ENCODE data around the gene SLC25A45. TPM values are rescaled to one million over a fixed set of nuclear protein-coding genes. Genes with fewer than 3 reads are reported as not detected.
A peak's percentile ranks its signal among the peaks of the same experiment; 100 is the strongest.

SLC25A45 gene
- polyA plus RNA-seq, 2 donors: 2.4 to 6.0 TPM

DNA sequence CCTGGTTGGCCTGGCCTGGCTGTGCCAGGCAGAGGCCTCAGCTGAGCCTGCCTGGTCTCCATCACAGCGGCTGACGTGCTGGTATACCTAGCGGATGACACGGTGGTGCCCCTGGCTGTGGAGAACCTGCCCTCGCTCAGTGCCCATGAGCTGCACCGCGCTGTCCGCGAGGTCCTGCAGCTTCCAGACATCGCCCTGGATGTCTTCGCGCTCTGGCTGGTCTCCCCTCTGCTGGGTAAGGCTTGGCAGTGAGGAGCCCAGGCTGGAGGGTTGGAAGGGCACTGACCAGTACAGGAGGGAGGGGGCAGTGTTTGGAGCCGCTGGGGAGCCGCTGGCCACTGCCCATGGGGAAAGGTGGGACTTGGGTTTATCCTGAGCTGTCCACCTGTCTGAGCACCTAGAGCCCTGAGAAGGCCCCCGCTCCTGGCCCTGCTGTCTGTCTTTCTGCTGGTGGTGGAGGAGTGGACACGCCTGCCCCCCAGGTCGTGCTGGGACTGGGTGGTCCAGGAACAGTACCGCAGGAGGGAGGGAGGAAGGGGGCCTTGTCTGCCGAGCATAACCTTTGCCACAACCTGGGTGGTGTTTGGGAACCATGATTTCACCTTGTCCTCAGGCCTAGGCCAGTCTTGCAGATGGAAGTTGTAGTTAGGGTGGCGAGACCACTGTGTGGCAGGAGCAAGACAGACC lies 7.0 kb upstream of the SLC25A45 start:
- Histone ChIP-seq H3K9me3 (ENCODE audit: control insufficient read depth in 2 of 2, insufficient read depth in 1 of 2, low read depth in 1 of 2, low read length in 1 of 2) (no peaks in the 10 kb centered on the region), H3K27me3 (ENCODE audit: control insufficient read depth in 1 of 2, insufficient read depth in 2 of 2, low read length in 2 of 2) (no peaks in the 10 kb centered on the region), H3K4me3 (ENCODE audit: low read depth in 1 of 2, low read length in 2 of 2) (peak overlapping the region; percentile 32 to 84), H3K27ac (ENCODE audit: low read depth in 2 of 2, low read length in 1 of 2) (peak overlapping the region; percentile 49 to 58), H3K4me1 (ENCODE audit: control insufficient read depth in 2 of 2, insufficient read depth in 2 of 2, low read length in 1 of 2) (peaks cover 17 to 32% of the 10 kb centered on the region in 2 donors), H3K36me3 (ENCODE audit: control insufficient read depth in 2 of 2, insufficient read depth in 2 of 2, low read length in 1 of 2) (peaks cover 9 to 44% of the 10 kb centered on the region in 2 donors)
- WGBS, 2 donors: 83 to 85% methylated on average over 19 to 20 of the region's 20 CpGs

GRCh38 chr11:65388731-65389130 lies 6.3 kb upstream of the SLC25A45 start:
- H3K36me3 ChIP-seq (ENCODE audit: control insufficient read depth in 2 of 2, insufficient read depth in 2 of 2, low read length in 1 of 2): peaks cover 9 to 37% of the 10 kb centered on the region in 2 donors
- H3K9me3 ChIP-seq (ENCODE audit: control insufficient read depth in 2 of 2, insufficient read depth in 1 of 2, low read depth in 1 of 2, low read length in 1 of 2): no peaks in the 10 kb centered on the region
- H3K27me3 ChIP-seq (ENCODE audit: control insufficient read depth in 1 of 2, insufficient read depth in 2 of 2, low read length in 2 of 2): no peaks in the 10 kb centered on the region
- WGBS, 2 donors: 77 to 88% methylated on average over 4 of the region's 4 CpGs
- H3K27ac ChIP-seq (ENCODE audit: low read depth in 2 of 2, low read length in 1 of 2): peak overlapping the region in 1 of 2 donors; percentile 44
- peak overlapping the region; percentile 32 to 84 for H3K4me3 ChIP-seq (ENCODE audit: low read depth in 1 of 2, low read length in 2 of 2)
- H3K4me1 ChIP-seq (ENCODE audit: control insufficient read depth in 2 of 2, insufficient read depth in 2 of 2, low read length in 1 of 2): peaks cover 17 to 34% of the 10 kb centered on the region in 2 donors

DNA sequence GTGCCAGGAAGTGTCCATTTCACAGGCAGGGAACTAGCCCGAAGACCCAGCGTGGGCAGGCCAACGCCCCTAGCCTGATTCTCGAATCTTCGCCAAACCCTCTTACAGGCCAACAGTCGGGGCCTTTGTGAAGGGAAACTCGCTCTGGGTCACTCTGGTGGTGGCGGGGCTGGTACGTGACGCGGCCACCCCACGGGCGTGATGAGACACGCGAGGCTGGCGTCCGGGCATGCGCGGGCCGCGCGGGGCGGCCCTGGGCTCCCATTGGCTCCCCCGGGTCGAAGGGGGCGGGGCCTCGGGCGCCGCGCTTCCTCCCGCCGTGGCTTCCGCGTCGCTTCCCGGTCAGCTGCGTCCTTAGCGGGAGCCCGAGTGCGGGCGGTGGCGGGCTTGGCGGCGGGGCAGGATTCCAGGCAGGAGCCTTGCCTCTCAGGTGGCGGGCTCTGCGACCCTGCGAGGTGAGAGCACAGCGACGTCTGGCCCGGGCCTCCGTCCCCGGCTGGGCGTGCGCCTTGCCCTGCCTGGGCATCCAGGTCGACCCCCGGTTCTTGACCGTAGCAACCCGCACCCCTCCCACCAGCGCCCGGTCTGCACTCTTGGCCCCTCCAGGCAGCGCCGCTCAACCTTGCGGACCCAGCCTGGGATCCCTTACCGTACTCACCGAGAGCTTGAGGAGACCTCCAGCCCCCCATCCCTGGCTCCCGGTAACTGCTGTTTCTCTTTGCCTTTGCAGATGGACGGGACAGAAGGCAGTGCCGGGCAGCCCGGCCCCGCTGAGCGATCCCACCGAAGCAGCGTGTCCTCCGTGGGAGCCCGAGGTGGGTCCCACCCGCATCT lies 4.1 kb upstream of the SLC25A45 start, which contains the start of gene FRMD8:
Gene FRMD8 (plus strand): TSS at position 331 of the 834 bp plus-strand sequence. CDS start 400 bp downstream, at position 731.
- H3K9me3 ChIP-seq (ENCODE audit: control insufficient read depth in 2 of 2, insufficient read depth in 1 of 2, low read depth in 1 of 2, low read length in 1 of 2): no peaks in the 10 kb centered on the region
- peak within 1 kb of the TSS; percentile 89 to 95 for H3K27ac ChIP-seq (ENCODE audit: low read depth in 2 of 2, low read length in 1 of 2)
- H3K36me3 ChIP-seq (ENCODE audit: control insufficient read depth in 2 of 2, insufficient read depth in 2 of 2, low read length in 1 of 2): peaks cover 0 to 22% of the 10 kb centered on the region in 2 donors
- peaks cover 17 to 43% of the 10 kb centered on the region in 2 donors for H3K4me1 ChIP-seq (ENCODE audit: control insufficient read depth in 2 of 2, insufficient read depth in 2 of 2, low read length in 1 of 2)
- H3K4me3 ChIP-seq (ENCODE audit: low read depth in 1 of 2, low read length in 2 of 2): peak within 1 kb of the TSS; percentile 73 to 84
- H3K27me3 ChIP-seq (ENCODE audit: control insufficient read depth in 1 of 2, insufficient read depth in 2 of 2, low read length in 2 of 2): no peaks in the 10 kb centered on the region
- 1 to 3% methylated on average over 51 to 76 of the region's 76 CpGs for WGBS, 2 donors

DNA sequence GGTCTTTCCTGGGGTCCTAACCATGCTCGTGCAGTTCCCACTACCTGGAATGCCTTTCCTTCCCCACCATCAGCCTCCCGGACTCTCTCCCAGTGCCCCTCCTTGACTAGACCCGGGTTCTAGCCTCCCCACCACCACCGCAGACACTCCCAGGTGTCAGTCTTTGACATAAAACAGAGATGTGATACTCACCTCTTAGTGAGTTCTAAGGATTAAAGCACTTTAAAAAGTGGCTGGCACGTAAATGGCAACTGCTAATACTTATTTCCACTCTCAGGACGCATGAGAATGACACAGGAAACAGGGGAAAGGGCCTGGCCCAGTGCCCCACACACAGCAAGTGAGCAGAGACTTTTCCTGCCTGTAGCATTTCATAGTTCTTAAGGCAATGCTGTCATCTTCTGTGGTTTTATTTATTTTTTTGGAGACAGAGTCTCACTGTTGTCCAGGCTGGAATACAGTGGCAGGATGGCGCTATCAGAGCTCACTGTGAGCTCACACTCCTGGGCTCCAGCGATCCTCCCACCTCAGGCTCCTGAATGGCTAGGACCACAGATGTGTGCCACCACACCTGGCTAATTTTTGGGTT lies 1.9 kb upstream of the SLC25A45 start:
- peaks cover 6 to 37% of the 10 kb centered on the region in 2 donors for H3K4me1 ChIP-seq (ENCODE audit: control insufficient read depth in 2 of 2, insufficient read depth in 2 of 2, low read length in 1 of 2)
- H3K27ac ChIP-seq (ENCODE audit: low read depth in 2 of 2, low read length in 1 of 2): peak overlapping the region; percentile 89 to 95
- 73 to 74% methylated on average over 8 of the region's 8 CpGs for WGBS, 2 donors
- H3K4me3 ChIP-seq (ENCODE audit: low read depth in 1 of 2, low read length in 2 of 2): no peak overlapping the region
- H3K9me3 ChIP-seq (ENCODE audit: control insufficient read depth in 2 of 2, insufficient read depth in 1 of 2, low read depth in 1 of 2, low read length in 1 of 2): no peaks in the 10 kb centered on the region
- no peaks in the 10 kb centered on the region for H3K27me3 ChIP-seq (ENCODE audit: control insufficient read depth in 1 of 2, insufficient read depth in 2 of 2, low read length in 2 of 2)
- peaks cover 0 to 6% of the 10 kb centered on the region in 2 donors for H3K36me3 ChIP-seq (ENCODE audit: control insufficient read depth in 2 of 2, insufficient read depth in 2 of 2, low read length in 1 of 2)

DNA sequence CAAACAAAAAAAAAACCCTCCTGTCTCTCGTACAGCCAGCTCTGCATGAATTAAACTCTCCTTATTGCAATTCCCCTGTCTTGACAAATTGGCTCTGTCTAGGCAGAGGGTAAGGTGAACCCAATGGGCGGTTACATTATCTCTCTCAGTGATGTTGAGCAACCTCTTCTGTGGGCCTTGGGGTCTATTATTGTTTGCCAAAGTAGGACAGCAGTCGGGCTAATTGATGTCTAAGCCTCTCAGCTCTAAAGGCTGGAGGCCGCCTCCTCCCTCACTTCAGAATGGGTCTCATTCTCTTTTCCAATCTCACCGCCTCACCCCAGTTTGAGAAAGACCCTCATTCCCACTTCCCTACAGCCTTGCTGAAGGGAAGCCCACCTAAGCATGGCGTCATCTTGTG lies 1.3 kb upstream of the SLC25A45 start:
- Histone ChIP-seq H3K4me1 (ENCODE audit: control insufficient read depth in 2 of 2, insufficient read depth in 2 of 2, low read length in 1 of 2) (peaks cover 2 to 31% of the 10 kb centered on the region in 2 donors), H3K4me3 (ENCODE audit: low read depth in 1 of 2, low read length in 2 of 2) (no peak overlapping the region), H3K9me3 (ENCODE audit: control insufficient read depth in 2 of 2, insufficient read depth in 1 of 2, low read depth in 1 of 2, low read length in 1 of 2) (no peaks in the 10 kb centered on the region), H3K27ac (ENCODE audit: low read depth in 2 of 2, low read length in 1 of 2) (peak overlapping the region; percentile 89 to 95), H3K27me3 (ENCODE audit: control insufficient read depth in 1 of 2, insufficient read depth in 2 of 2, low read length in 2 of 2) (no peaks in the 10 kb centered on the region), H3K36me3 (ENCODE audit: control insufficient read depth in 2 of 2, insufficient read depth in 2 of 2, low read length in 1 of 2) (peaks cover 0 to 1% of the 10 kb centered on the region in 2 donors)
- 78 to 85% methylated on average over 6 of the region's 6 CpGs for WGBS, 2 donors

GRCh38 chr11:65382804-65383368 lies 440 bp upstream of the SLC25A45 start:
- Histone ChIP-seq H3K4me1 (ENCODE audit: control insufficient read depth in 2 of 2, insufficient read depth in 2 of 2, low read length in 1 of 2) (peaks cover 2 to 26% of the 10 kb centered on the region in 2 donors), H3K9me3 (ENCODE audit: control insufficient read depth in 2 of 2, insufficient read depth in 1 of 2, low read depth in 1 of 2, low read length in 1 of 2) (no peaks in the 10 kb centered on the region), H3K36me3 (ENCODE audit: control insufficient read depth in 2 of 2, insufficient read depth in 2 of 2, low read length in 1 of 2) (no peaks in the 10 kb centered on the region), H3K27ac (ENCODE audit: low read depth in 2 of 2, low read length in 1 of 2) (peak overlapping the region; percentile 98 to 100), H3K27me3 (ENCODE audit: control insufficient read depth in 1 of 2, insufficient read depth in 2 of 2, low read length in 2 of 2) (no peaks in the 10 kb centered on the region), H3K4me3 (ENCODE audit: low read depth in 1 of 2, low read length in 2 of 2) (peak overlapping the region; percentile 21 to 44)
- WGBS, 2 donors: 11 to 12% methylated on average over 12 of the region's 12 CpGs

- 3 to 4% methylated on average over 6 of the region's 6 CpGs for WGBS, 2 donors
- Histone ChIP-seq H3K27ac (ENCODE audit: low read depth in 2 of 2, low read length in 1 of 2) (peak overlapping the region; percentile 98 to 100), H3K4me3 (ENCODE audit: low read depth in 1 of 2, low read length in 2 of 2) (peak overlapping the region; percentile 44 to 45), H3K36me3 (ENCODE audit: control insufficient read depth in 2 of 2, insufficient read depth in 2 of 2, low read length in 1 of 2) (no peaks in the 10 kb centered on the region), H3K27me3 (ENCODE audit: control insufficient read depth in 1 of 2, insufficient read depth in 2 of 2, low read length in 2 of 2) (no peaks in the 10 kb centered on the region), H3K9me3 (ENCODE audit: control insufficient read depth in 2 of 2, insufficient read depth in 1 of 2, low read depth in 1 of 2, low read length in 1 of 2) (no peaks in the 10 kb centered on the region), H3K4me1 (ENCODE audit: control insufficient read depth in 2 of 2, insufficient read depth in 2 of 2, low read length in 1 of 2) (peaks cover 2 to 25% of the 10 kb centered on the region in 2 donors)
Observed at GRCh38 chr11:65381716-65382032, 772 bp downstream of the SLC25A45 start.

DNA sequence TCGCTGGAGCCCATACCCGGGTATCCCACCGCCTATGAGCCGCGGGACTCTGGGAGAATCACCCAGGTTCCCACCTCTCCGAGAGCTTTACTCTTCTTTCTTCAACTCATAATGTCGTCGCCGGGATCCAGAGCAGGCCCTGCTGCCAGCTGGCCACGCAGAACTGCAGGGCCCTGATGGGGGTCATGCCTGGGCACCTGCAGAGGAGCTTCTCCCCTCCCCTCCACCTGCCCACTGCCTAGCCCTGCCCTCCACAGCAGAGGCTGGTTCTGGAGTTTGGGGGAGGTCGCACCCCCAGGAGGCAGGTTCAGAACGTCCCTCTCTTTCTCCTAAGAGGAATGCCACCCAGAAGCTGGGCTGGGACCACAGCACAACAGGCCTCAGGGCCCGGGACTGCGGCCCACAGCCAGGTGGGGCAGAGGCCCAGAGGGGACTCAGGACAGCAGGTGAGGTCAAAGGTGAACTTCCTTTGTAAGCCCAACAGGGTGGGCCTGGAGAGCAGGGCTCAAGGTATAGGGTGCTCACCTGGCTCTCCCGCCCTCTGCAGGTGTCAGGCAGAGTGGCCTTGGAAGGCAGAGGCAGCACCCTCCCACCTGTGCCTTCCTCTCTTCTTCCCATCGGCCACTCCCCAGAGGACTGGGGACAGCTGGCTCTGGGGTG lies 1.9 kb downstream of the SLC25A45 start:
- WGBS, 2 donors: 71 to 82% methylated on average over 16 of the region's 16 CpGs
- Histone ChIP-seq H3K4me3 (ENCODE audit: low read depth in 1 of 2, low read length in 2 of 2) (no peak overlapping the region), H3K4me1 (ENCODE audit: control insufficient read depth in 2 of 2, insufficient read depth in 2 of 2, low read length in 1 of 2) (peaks cover 5 to 22% of the 10 kb centered on the region in 2 donors), H3K36me3 (ENCODE audit: control insufficient read depth in 2 of 2, insufficient read depth in 2 of 2, low read length in 1 of 2) (no peaks in the 10 kb centered on the region), H3K27ac (ENCODE audit: low read depth in 2 of 2, low read length in 1 of 2) (peak overlapping the region; percentile 98 to 100), H3K27me3 (ENCODE audit: control insufficient read depth in 1 of 2, insufficient read depth in 2 of 2, low read length in 2 of 2) (no peaks in the 10 kb centered on the region), H3K9me3 (ENCODE audit: control insufficient read depth in 2 of 2, insufficient read depth in 1 of 2, low read depth in 1 of 2, low read length in 1 of 2) (no peaks in the 10 kb centered on the region)
